MM.1S (cell line): Measurements from ENCODE around the gene SETX.

Experiments
- DNase-seq: peaks from one replicate; pipeline ENCODE4 v3.0.0-alpha.2; 2015
- H2AFZ ChIP-seq: fragments of 300-600 bp; sonication (generic); 2 replicates; pipeline ENCODE4 v1.6.0; 2016; ENCODE audit warnings: antibody characterized with exemption, low read length
- H3F3A ChIP-seq: fragments of 300-600 bp; sonication (generic); 2 replicates; pipeline ENCODE4 v1.6.1; 2016; ENCODE audit warnings: mild to moderate bottlenecking, antibody characterized with exemption, low read length, moderate library complexity, mixed read lengths; ENCODE audit not compliant: insufficient read depth
- H3K27ac ChIP-seq: fragments of 300-600 bp; sonication (generic); 2 replicates; pipeline ENCODE4 v1.5.1; 2016; ENCODE audit warnings: mild to moderate bottlenecking, low read length
- H3K27me3 ChIP-seq: fragments of 300-600 bp; sonication (generic); replicated peaks from 2 replicates; pipeline ENCODE4 v1.6.0; 2016; ENCODE audit warnings: low read length; ENCODE audit not compliant: insufficient read depth
- H3K36me3 ChIP-seq: fragments of 300-600 bp; sonication (generic); replicated peaks from 2 replicates; pipeline ENCODE4 v1.6.1; 2016; ENCODE audit warnings: mild to moderate bottlenecking, low read length, mixed read lengths; ENCODE audit not compliant: insufficient read depth
- H3K4me1 ChIP-seq: fragments of 300-600 bp; sonication (generic); 2 replicates; pipeline ENCODE4 v1.6.1; 2016; ENCODE audit warnings: low read length, mixed read lengths
- H3K4me2 ChIP-seq: fragments of 300-600 bp; sonication (generic); 2 replicates; pipeline ENCODE4 v1.6.0; 2016; ENCODE audit warnings: low read depth, low read length
- H3K4me3 ChIP-seq: fragments of 300-600 bp; sonication (generic); 2 replicates; pipeline ENCODE4 v1.5.1; 2016; ENCODE audit warnings: low read length, mixed read lengths
- H3K79me2 ChIP-seq: fragments of 300-600 bp; sonication (generic); 2 replicates; pipeline ENCODE4 v1.6.1; 2016; ENCODE audit warnings: mixed run types, low read length, mixed read lengths
- H3K9ac ChIP-seq: fragments of 300-600 bp; sonication (generic); 2 replicates; pipeline ENCODE4 v1.6.1; 2016; ENCODE audit warnings: low read length, mixed read lengths
- H3K9me2 ChIP-seq: fragments of 300-600 bp; sonication (generic); replicated peaks from 2 replicates; pipeline ENCODE4 v1.6.1; 2016; ENCODE audit warnings: mild to moderate bottlenecking, low read length, mixed read lengths; ENCODE audit not compliant: insufficient read depth
- H3K9me3 ChIP-seq: fragments of 300-600 bp; sonication (generic); replicated peaks from 2 replicates; pipeline ENCODE4 v1.6.1; 2016; ENCODE audit warnings: mild to moderate bottlenecking, low read length, mixed read lengths; ENCODE audit not compliant: insufficient read depth
- H4K20me1 ChIP-seq: fragments of 300-600 bp; sonication (generic); 2 replicates; pipeline ENCODE4 v1.6.1; 2016; ENCODE audit warnings: mild to moderate bottlenecking, low read length, moderate library complexity, mixed read lengths; ENCODE audit not compliant: insufficient read depth
- CTCF ChIP-seq: fragments of 300-600 bp; sonication (generic); IDR thresholded peaks from 2 replicates; pipeline ENCODE4 v1.5.1; 2016; ENCODE audit warnings: antibody characterized with exemption, low read length, mixed read lengths
- EZH2 ChIP-seq: fragments of 300-600 bp; sonication (generic); optimal IDR thresholded peaks from 2 replicates; pipeline ENCODE3; 2017; ENCODE audit warnings: low read depth, mild to moderate bottlenecking, antibody characterized with exemption, low read length, mixed read lengths
- EZH2phosphoT487 ChIP-seq: fragments of 300-600 bp; sonication (generic); IDR thresholded peaks from 2 replicates; pipeline ENCODE4 v1.6.1; 2018; ENCODE audit warnings: antibody characterized with exemption, low read length

SETX gene

GRCh38 chr9:132387133-132387532, 32.3 kb upstream of the SETX start:
- H3K79me2 ChIP-seq, result no peaks in the 10 kb centered on the region
- H3K4me3 ChIP-seq, result no peak overlapping the region
- peaks cover 12% of the 10 kb centered on the region for H3K4me1 ChIP-seq
- no peak overlapping the region for H3K4me2 ChIP-seq
- no peak overlapping the region for H2AFZ ChIP-seq
- H3K27ac ChIP-seq, result no peak overlapping the region
- no peak overlapping the region for H3K9ac ChIP-seq
- no peaks in the 10 kb centered on the region for H3K9me2 ChIP-seq
- no peak for DNase-seq
- peaks cover 4% of the 10 kb centered on the region; the same call in 1 of the 2 replicates for H3F3A ChIP-seq
- no peaks in the 10 kb centered on the region for H3K9me3 ChIP-seq
- no peaks in the 10 kb centered on the region for H4K20me1 ChIP-seq
- TF ChIP-seq CTCF, result no peak
- no peaks in the 10 kb centered on the region for H3K27me3 ChIP-seq
- peaks cover 6% of the 10 kb centered on the region for H3K36me3 ChIP-seq

GRCh38 chr9:132384376-132384775, 29.6 kb upstream of the SETX start:
- Histone ChIP-seq H3K9me2 (no peaks in the 10 kb centered on the region), H2AFZ (no peak overlapping the region), H3K27me3 (no peaks in the 10 kb centered on the region), H4K20me1 (no peaks in the 10 kb centered on the region), H3K9ac (no peak overlapping the region), H3K36me3 (peaks cover 6% of the 10 kb centered on the region), H3K9me3 (no peaks in the 10 kb centered on the region), H3K4me3 (no peak overlapping the region), H3K79me2 (peaks cover 11% of the 10 kb centered on the region), H3K4me2 (no peak overlapping the region), H3K4me1 (peaks cover 20% of the 10 kb centered on the region), H3F3A (peaks cover 12% of the 10 kb centered on the region), H3K27ac (no peak overlapping the region)
- no peak for TF ChIP-seq CTCF
- no peak for TF ChIP-seq EZH2phosphoT487
- no peak for TF ChIP-seq EZH2
- no peak for DNase-seq

GRCh38 chr9:132383462-132383883, 28.7 kb upstream of the SETX start:
- Histone ChIP-seq H2AFZ (no peak overlapping the region), H3K9ac (no peak overlapping the region), H3K4me3 (no peak overlapping the region), H3K4me2 (no peak overlapping the region), H3K27me3 (no peaks in the 10 kb centered on the region), H3K27ac (no peak overlapping the region), H3F3A (peaks cover 12% of the 10 kb centered on the region), H3K4me1 (peaks cover 20% of the 10 kb centered on the region), H3K9me3 (no peaks in the 10 kb centered on the region), H3K9me2 (no peaks in the 10 kb centered on the region), H4K20me1 (no peaks in the 10 kb centered on the region), H3K36me3 (peaks cover 6% of the 10 kb centered on the region), H3K79me2 (peaks cover 11% of the 10 kb centered on the region)
- DNase-seq, result no peak
- TF ChIP-seq CTCF (no peak), EZH2 (no peak), EZH2phosphoT487 (no peak)
